GM23338 (cell line): ENCODE data around the gene DNMT1.

Experiments used
- CREB1 ChIP-seq: fragments of 250-450 bp; sonication (Bioruptor Pico); IDR thresholded peaks from 2 replicates; pipeline ENCODE4 v1.5.0; 2020; ENCODE audit warnings: low read depth, mild to moderate bottlenecking, moderate library complexity
- EZH2 ChIP-seq: fragments of 200-600 bp; sonication (generic); IDR thresholded peaks from one replicate; pipeline ENCODE4 v1.8.0; 2017; ENCODE audit warnings: antibody characterized with exemption, mild to moderate bottlenecking, low read depth; ENCODE audit not compliant: unreplicated experiment
- EZH2phosphoT487 ChIP-seq: fragments of 200-600 bp; sonication (generic); IDR thresholded peaks from one replicate; pipeline ENCODE4 v1.8.1; 2018; ENCODE audit warnings: antibody characterized with exemption; ENCODE audit not compliant: unreplicated experiment
- JUNB ChIP-seq: IDR thresholded peaks from one replicate; pipeline ENCODE4 v1.6.1; 2016; ENCODE audit warnings: antibody characterized with exemption; ENCODE audit not compliant: unreplicated experiment
- POLR2AphosphoS5 ChIP-seq: IDR thresholded peaks from 2 replicates; pipeline ENCODE4 v1.6.1; 2016; ENCODE audit warnings: antibody characterized with exemption, low read depth
- ZNF331 ChIP-seq: fragments of 250-450 bp; sonication (Bioruptor Pico); IDR thresholded peaks from 2 replicates; pipeline ENCODE4 v1.5.0; 2020; ENCODE audit warnings: low read depth, mild to moderate bottlenecking, moderate library complexity
- TF ChIP-seq, protein P1 (sequence below), 2 experiments: fragments of 200-600 bp in 1 of 2; sonication (generic) in 1 of 2; conservative IDR thresholded peaks; 2 replicates each; pipeline versions ENCODE4 v1.5.1 to v1.6.1; 2016 to 2017; ENCODE audit warnings: antibody characterized with exemption in 2 of 2, low read depth in 2 of 2, mild to moderate bottlenecking in 2 of 2, moderate library complexity in 1 of 2
- TF ChIP-seq, protein P2 (sequence below): IDR thresholded peaks from one replicate; pipeline ENCODE4 v1.6.1; 2018; ENCODE audit warnings: antibody characterized with exemption; ENCODE audit not compliant: unreplicated experiment

GRCh38 chr19:10235003-10235402 lies 40.2 kb upstream of the DNMT1 start:
- TF ChIP-seq, protein P1, sequence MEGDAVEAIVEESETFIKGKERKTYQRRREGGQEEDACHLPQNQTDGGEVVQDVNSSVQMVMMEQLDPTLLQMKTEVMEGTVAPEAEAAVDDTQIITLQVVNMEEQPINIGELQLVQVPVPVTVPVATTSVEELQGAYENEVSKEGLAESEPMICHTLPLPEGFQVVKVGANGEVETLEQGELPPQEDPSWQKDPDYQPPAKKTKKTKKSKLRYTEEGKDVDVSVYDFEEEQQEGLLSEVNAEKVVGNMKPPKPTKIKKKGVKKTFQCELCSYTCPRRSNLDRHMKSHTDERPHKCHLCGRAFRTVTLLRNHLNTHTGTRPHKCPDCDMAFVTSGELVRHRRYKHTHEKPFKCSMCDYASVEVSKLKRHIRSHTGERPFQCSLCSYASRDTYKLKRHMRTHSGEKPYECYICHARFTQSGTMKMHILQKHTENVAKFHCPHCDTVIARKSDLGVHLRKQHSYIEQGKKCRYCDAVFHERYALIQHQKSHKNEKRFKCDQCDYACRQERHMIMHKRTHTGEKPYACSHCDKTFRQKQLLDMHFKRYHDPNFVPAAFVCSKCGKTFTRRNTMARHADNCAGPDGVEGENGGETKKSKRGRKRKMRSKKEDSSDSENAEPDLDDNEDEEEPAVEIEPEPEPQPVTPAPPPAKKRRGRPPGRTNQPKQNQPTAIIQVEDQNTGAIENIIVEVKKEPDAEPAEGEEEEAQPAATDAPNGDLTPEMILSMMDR (conservative IDR thresholded peaks at IDR 0.05; ENCODE audit: low read depth in 2 of 2) = no peak
- TF ChIP-seq POLR2AphosphoS5 (no peak), EZH2 (no peak), ZNF331 (CRISPR knock-in tag) (no peak), CREB1 (CRISPR knock-in tag) (no peak), EZH2phosphoT487 (no peak), JUNB (no peak)
- TF ChIP-seq, protein P2, sequence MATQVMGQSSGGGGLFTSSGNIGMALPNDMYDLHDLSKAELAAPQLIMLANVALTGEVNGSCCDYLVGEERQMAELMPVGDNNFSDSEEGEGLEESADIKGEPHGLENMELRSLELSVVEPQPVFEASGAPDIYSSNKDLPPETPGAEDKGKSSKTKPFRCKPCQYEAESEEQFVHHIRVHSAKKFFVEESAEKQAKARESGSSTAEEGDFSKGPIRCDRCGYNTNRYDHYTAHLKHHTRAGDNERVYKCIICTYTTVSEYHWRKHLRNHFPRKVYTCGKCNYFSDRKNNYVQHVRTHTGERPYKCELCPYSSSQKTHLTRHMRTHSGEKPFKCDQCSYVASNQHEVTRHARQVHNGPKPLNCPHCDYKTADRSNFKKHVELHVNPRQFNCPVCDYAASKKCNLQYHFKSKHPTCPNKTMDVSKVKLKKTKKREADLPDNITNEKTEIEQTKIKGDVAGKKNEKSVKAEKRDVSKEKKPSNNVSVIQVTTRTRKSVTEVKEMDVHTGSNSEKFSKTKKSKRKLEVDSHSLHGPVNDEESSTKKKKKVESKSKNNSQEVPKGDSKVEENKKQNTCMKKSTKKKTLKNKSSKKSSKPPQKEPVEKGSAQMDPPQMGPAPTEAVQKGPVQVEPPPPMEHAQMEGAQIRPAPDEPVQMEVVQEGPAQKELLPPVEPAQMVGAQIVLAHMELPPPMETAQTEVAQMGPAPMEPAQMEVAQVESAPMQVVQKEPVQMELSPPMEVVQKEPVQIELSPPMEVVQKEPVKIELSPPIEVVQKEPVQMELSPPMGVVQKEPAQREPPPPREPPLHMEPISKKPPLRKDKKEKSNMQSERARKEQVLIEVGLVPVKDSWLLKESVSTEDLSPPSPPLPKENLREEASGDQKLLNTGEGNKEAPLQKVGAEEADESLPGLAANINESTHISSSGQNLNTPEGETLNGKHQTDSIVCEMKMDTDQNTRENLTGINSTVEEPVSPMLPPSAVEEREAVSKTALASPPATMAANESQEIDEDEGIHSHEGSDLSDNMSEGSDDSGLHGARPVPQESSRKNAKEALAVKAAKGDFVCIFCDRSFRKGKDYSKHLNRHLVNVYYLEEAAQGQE = no peak
